Large intestine (tissue), 3 donors: ENCODE data around the gene BSCL2. TPM values are rescaled to one million over a fixed set of nuclear protein-coding genes. Genes with fewer than 3 reads are reported as not detected.

ENCODE experiments used
- DNase-seq, 2 donors: peaks; one replicate each; pipeline versions ENCODE4 v3.0.0 to v3.0.0-alpha.2; 2013
- H3K27ac ChIP-seq: one replicate; pipeline ENCODE4 v1.5.1; 2013; ENCODE audit warnings: low read length
- H3K27me3 ChIP-seq: 2 replicates; pipeline ENCODE4 v1.6.1; 2013; ENCODE audit warnings: low read length; ENCODE audit not compliant: control insufficient read depth, insufficient read depth
- H3K36me3 ChIP-seq: 2 replicates; pipeline ENCODE4 v1.6.1; 2013; ENCODE audit warnings: low read length; ENCODE audit not compliant: control insufficient read depth, insufficient read depth
- H3K4me1 ChIP-seq: one replicate; pipeline ENCODE4 v1.6.1; 2013; ENCODE audit warnings: low read length; ENCODE audit not compliant: control insufficient read depth, insufficient read depth
- H3K4me3 ChIP-seq: one replicate; pipeline ENCODE4 v1.5.1; 2013; ENCODE audit warnings: low read length
- H3K9me3 ChIP-seq: one replicate; pipeline ENCODE4 v1.6.1; 2013; ENCODE audit warnings: mild to moderate bottlenecking, low read depth, low read length, moderate library complexity; ENCODE audit not compliant: control insufficient read depth
- WGBS: methylation state at CpG from one replicate; pipeline ENCODE4 v1.1.5; 2013; ENCODE audit warnings: low lambda C conversion rate; ENCODE audit not compliant: insufficient coverage; 5-methylcytosine and 5-hydroxymethylcytosine counted together
- polyA plus RNA-seq: library from polyadenylated mRNA; unstranded; fragments of 120-200 nt; gene quantifications from one replicate; pipeline ENCODE4 v1.2.1, GENCODE V29; 2013

Gene BSCL2
- polyA plus RNA-seq, 1 donor, result 38.6 TPM

- WGBS, result no CpG with 5 or more reads among the region's 2 CpGs
- Histone ChIP-seq H3K36me3 (peaks cover 93% of the 10 kb centered on the region), H3K27me3 (no peaks in the 10 kb centered on the region), H3K27ac (no peak overlapping the region), H3K4me3 (no peak overlapping the region), H3K9me3 (no peaks in the 10 kb centered on the region), H3K4me1 (peaks cover 21% of the 10 kb centered on the region)
- DNase-seq, result no peak
These were observed 12.2 kb upstream of the BSCL2 start for GRCh38 chr11:62719302-62719978.

DNA sequence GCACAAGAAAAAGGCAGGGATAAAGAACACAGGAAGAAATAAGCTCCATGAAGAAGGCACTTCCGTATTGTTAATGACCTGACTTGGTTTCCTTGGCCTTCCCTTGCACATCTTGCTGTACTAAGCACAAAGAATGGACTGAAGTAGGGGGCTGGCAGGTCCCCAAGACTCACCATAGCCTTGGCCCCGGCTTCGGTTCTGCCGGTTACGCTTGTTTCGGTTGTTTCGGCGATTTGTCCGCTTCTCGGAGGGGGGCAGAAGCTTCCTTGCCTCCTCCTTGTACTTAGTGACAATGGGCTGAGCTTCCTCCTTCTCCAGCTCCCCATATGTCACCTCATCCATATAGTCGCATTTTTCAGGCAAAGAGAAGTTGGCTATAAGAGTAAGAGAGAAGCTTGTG, 9.6 kb upstream of the BSCL2 start:
- peaks cover 82% of the 10 kb centered on the region for H3K36me3 ChIP-seq
- DNase-seq, result no peak
- no peaks in the 10 kb centered on the region for H3K27me3 ChIP-seq
- peaks cover 44% of the 10 kb centered on the region for H3K4me1 ChIP-seq
- WGBS, result 100% methylated on average over 9 of the region's 11 CpGs
- H3K4me3 ChIP-seq, result no peak overlapping the region
- no peaks in the 10 kb centered on the region for H3K9me3 ChIP-seq
- no peak overlapping the region for H3K27ac ChIP-seq

DNA sequence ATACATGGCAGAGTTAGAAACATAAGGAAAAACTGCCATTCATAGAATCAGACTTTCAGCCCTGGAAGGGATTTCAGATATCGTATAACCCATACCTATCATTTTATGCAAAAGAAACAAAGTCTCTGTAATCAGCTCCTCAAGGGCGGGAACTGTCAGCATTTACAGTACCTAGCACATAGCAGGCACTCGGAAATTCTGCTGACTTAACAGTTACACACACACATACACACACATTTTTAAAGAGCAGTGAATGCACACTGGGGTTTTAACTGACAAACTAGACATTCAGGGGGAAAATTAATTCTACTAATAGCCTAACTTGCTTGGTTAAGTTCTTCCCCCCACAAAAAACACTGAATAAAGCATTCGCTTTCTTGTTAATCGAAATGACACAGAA, 9.0 kb upstream of the BSCL2 start:
- Histone ChIP-seq H3K4me1 (peaks cover 50% of the 10 kb centered on the region), H3K27me3 (no peaks in the 10 kb centered on the region), H3K36me3 (peaks cover 81% of the 10 kb centered on the region), H3K9me3 (no peaks in the 10 kb centered on the region), H3K27ac (no peak overlapping the region), H3K4me3 (no peak overlapping the region)
- WGBS, result 100% methylated on average over 2 of the region's 5 CpGs
- DNase-seq, result peak in 1 of 2 donors; percentile 49

- Histone ChIP-seq H3K4me3 (no peak overlapping the region), H3K36me3 (peaks cover 79% of the 10 kb centered on the region), H3K27me3 (no peaks in the 10 kb centered on the region), H3K9me3 (no peaks in the 10 kb centered on the region), H3K27ac (no peak overlapping the region), H3K4me1 (peaks cover 51% of the 10 kb centered on the region)
- WGBS, result 96% methylated on average over 5 of the region's 24 CpGs
- DNase-seq, result no peak
These were observed 8.2 kb upstream of the BSCL2 start for GRCh38 chr11:62715150-62716130.

- Histone ChIP-seq H3K36me3 (peaks cover 62% of the 10 kb centered on the region), H3K4me3 (no peak overlapping the region)
These were observed 6.1 kb upstream of the BSCL2 start for GRCh38 chr11:62713343-62713742.

GRCh38 chr11:62712861-62713260, 5.6 kb upstream of the BSCL2 start:
- Histone ChIP-seq H3K4me3 (no peak overlapping the region), H3K27me3 (no peaks in the 10 kb centered on the region), H3K9me3 (no peaks in the 10 kb centered on the region), H3K4me1 (peaks cover 68% of the 10 kb centered on the region), H3K27ac (peak overlapping the region; percentile 72), H3K36me3 (peaks cover 58% of the 10 kb centered on the region)
- WGBS, result 33% methylated on average over 2 of the region's 3 CpGs
- peak in 1 of 2 donors; percentile 42 for DNase-seq

More at GRCh38 chr11:62713343-62713742, 6.1 kb upstream of the BSCL2 start:
- WGBS, result no CpG with 5 or more reads among the region's 2 CpGs
- DNase-seq, result peak; percentile 90 to 94
- Histone ChIP-seq H3K4me1 (peaks cover 64% of the 10 kb centered on the region), H3K9me3 (no peaks in the 10 kb centered on the region), H3K27me3 (no peaks in the 10 kb centered on the region), H3K27ac (peak overlapping the region; percentile 72)

GRCh38 chr11:62712276-62712812, 5.1 kb upstream of the BSCL2 start:
- Histone ChIP-seq H3K4me3 (no peak overlapping the region), H3K36me3 (peaks cover 55% of the 10 kb centered on the region), H3K4me1 (peaks cover 73% of the 10 kb centered on the region), H3K9me3 (no peaks in the 10 kb centered on the region), H3K27me3 (no peaks in the 10 kb centered on the region), H3K27ac (peak overlapping the region; percentile 72)
- whole genome bisulfite sequencing, result 80% methylated on average over 1 of the region's 6 CpGs
- DNase-seq, result no peak

DNA sequence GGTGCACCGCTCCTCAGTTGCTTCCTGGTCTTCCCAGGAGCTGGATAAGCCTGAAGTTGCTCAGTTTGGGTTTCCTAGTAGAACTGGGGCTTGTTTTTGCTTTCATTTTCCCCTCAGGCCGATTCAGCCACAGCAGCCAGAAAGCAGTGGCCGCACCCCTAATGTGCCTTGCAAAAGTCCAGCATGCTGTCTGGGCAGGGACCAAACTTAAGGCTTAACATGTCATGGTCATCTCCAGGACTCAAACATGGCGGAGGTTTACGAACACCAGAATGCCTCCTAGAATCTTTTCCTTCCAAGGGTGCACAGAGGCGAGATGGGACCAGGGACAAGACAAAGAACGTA, 2.7 kb upstream of the BSCL2 start:
- DNase-seq, result no peak
- H3K27ac ChIP-seq, result peak overlapping the region; percentile 85
- H3K27me3 ChIP-seq, result no peaks in the 10 kb centered on the region
- peaks cover 33% of the 10 kb centered on the region for H3K36me3 ChIP-seq
- peak overlapping the region; percentile 69 for H3K4me3 ChIP-seq
- peaks cover 72% of the 10 kb centered on the region for H3K4me1 ChIP-seq
- no peaks in the 10 kb centered on the region for H3K9me3 ChIP-seq
- no CpG with 5 or more reads among the region's 7 CpGs for WGBS

- peak overlapping the region; percentile 85 for H3K27ac ChIP-seq
- H3K36me3 ChIP-seq, result peaks cover 29% of the 10 kb centered on the region
- H3K4me3 ChIP-seq, result peak overlapping the region; percentile 69
- H3K27me3 ChIP-seq, result no peaks in the 10 kb centered on the region
- WGBS, result no CpG with 5 or more reads among the region's 47 CpGs
- DNase-seq, result peak; percentile 98 to 99
- peaks cover 72% of the 10 kb centered on the region for H3K4me1 ChIP-seq
- no peaks in the 10 kb centered on the region for H3K9me3 ChIP-seq
These were observed 2.2 kb upstream of the BSCL2 start for GRCh38 chr11:62709247-62710000.

GRCh38 chr11:62708793-62709192, 1.6 kb upstream of the BSCL2 start:
- H3K27ac ChIP-seq, result peak overlapping the region; percentile 85
- no peaks in the 10 kb centered on the region for H3K27me3 ChIP-seq
- H3K9me3 ChIP-seq, result no peaks in the 10 kb centered on the region
- DNase-seq, result no peak
- WGBS, result no CpG with 5 or more reads among the region's 7 CpGs
- H3K4me1 ChIP-seq, result peaks cover 66% of the 10 kb centered on the region
- H3K36me3 ChIP-seq, result peaks cover 25% of the 10 kb centered on the region
- H3K4me3 ChIP-seq, result peak overlapping the region; percentile 69
